Measurements from ENCODE around the gene ZCCHC14. TPM values are rescaled to one million over a fixed set of nuclear protein-coding genes. Genes with fewer than 3 reads are reported as not detected.

The ZCCHC14 gene
- total RNA-seq, 2 experiments from 2014 or later, result 16.4 to 18.3 TPM

- Histone ChIP-seq H3K27ac (ENCODE audit: low read depth in 1 of 2, low read length in 2 of 2) (no peak overlapping the region), H3K36me3 (ENCODE audit: insufficient read depth, low read length) (no peaks in the 10 kb centered on the region), H3K27me3 (ENCODE audit: control insufficient read depth in 1 of 2, insufficient read depth in 2 of 2, low read length in 2 of 2) (peaks cover 0 to 3% of the 10 kb centered on the region in 2 experiments), H3K9me3 (ENCODE audit: control insufficient read depth in 1 of 2, insufficient read depth in 1 of 2, low read length in 2 of 2) (no peaks in the 10 kb centered on the region), H3K4me3 (ENCODE audit: low read length) (no peak overlapping the region), H3K4me1 (ENCODE audit: insufficient read depth, low read length) (peaks cover 35% of the 10 kb centered on the region)
- TF ChIP-seq, protein P1, sequence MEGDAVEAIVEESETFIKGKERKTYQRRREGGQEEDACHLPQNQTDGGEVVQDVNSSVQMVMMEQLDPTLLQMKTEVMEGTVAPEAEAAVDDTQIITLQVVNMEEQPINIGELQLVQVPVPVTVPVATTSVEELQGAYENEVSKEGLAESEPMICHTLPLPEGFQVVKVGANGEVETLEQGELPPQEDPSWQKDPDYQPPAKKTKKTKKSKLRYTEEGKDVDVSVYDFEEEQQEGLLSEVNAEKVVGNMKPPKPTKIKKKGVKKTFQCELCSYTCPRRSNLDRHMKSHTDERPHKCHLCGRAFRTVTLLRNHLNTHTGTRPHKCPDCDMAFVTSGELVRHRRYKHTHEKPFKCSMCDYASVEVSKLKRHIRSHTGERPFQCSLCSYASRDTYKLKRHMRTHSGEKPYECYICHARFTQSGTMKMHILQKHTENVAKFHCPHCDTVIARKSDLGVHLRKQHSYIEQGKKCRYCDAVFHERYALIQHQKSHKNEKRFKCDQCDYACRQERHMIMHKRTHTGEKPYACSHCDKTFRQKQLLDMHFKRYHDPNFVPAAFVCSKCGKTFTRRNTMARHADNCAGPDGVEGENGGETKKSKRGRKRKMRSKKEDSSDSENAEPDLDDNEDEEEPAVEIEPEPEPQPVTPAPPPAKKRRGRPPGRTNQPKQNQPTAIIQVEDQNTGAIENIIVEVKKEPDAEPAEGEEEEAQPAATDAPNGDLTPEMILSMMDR (IDR thresholded peaks at IDR 0.05), result no peak
- no peak for ATAC-seq (ENCODE audit: poor library complexity)
- peak overlapping the region; percentile 65 for H3K4me3 Mint-ChIP-seq
- ChIA-PET CTCF (no interaction called here), POLR2A (interaction anchor here (0.5 kb wide), 1 partner anchor 96 kb away, joined by 3 read pairs; no protein-coding TSS in a partner anchor)
- H3K27me3 Mint-ChIP-seq, result no peaks in the 10 kb centered on the region
- peaks cover 10% of the 10 kb centered on the region for H3K36me3 Mint-ChIP-seq (ENCODE audit: low read depth)
- no peak overlapping the region for H3K27ac Mint-ChIP-seq
- DNase-seq, result no peak
- intact Hi-C loops (cut with DNase I, micrococcal nuclease), result loop anchor here in 1 of 2 experiments (2.0 kb wide), 1 partner anchor 267 kb away; no protein-coding TSS in a partner anchor
- H3K9me3 Mint-ChIP-seq, result no peaks in the 10 kb centered on the region
- peaks cover 23% of the 10 kb centered on the region for H3K4me1 Mint-ChIP-seq (ENCODE audit: low read depth)
These were observed 3.0 kb upstream of the ZCCHC14 start for GRCh38 chr16:87495578-87496446.

DNA sequence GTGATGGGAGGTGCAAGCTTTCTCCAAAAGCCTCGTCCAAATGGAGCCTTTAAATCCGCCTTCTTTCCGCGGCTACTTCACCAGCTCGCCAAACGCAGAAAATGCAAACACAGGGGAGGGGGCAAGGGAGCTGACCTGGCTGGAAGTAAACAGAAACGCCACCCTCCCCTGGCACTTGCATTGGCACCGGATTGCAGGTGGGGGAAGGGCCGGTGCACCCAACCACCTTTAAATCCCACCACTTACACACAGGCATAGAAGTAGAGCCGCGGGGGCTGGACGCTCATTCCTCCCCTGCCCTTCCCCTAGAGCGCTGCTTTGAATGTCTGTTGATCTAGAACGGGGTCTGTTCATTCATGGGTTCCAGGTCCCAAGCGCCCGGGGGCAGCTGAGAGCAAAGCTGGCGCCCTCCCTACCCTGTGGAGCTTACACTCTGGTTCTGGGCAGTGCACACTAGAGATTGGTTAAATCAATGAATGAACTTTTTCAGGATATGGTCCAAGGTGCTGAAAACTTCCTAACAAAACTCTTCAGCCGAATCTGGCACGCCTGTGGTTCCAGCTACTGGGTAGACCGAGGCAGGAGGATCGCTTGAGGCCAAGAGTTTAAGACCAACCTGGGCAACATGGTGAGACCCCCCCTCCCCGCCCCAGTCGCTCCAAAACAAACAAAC is 920 bp upstream of the ZCCHC14 start:
- no peak overlapping the region for H3K27ac ChIP-seq (ENCODE audit: low read depth in 1 of 2, low read length in 2 of 2)
- TF ChIP-seq, protein P1 (IDR thresholded peaks at IDR 0.05), result no peak
- peaks cover 0 to 3% of the 10 kb centered on the region in 2 experiments for H3K27me3 ChIP-seq (ENCODE audit: control insufficient read depth in 1 of 2, insufficient read depth in 2 of 2, low read length in 2 of 2)
- ATAC-seq (ENCODE audit: poor library complexity) (no peak), DNase-seq (peak in 2 of 14 experiments; percentile 11 to 42)
- ChIA-PET CTCF (no interaction called here), POLR2A (interaction anchor here (1.3 kb wide), 2 partner anchors 29 to 110 kb away, joined by 3 to 4 read pairs; partner anchors contain the start of gene FBXO31)
- Mint-ChIP-seq H3K27me3 (no peaks in the 10 kb centered on the region), H3K9me3 (no peaks in the 10 kb centered on the region), H3K27ac (peak overlapping the region; percentile 81), H3K36me3 (ENCODE audit: low read depth) (peaks cover 19% of the 10 kb centered on the region), H3K4me3 (peak overlapping the region; percentile 94), H3K4me1 (ENCODE audit: low read depth) (peaks cover 44% of the 10 kb centered on the region)
- peak overlapping the region; percentile 61 for H3K4me3 ChIP-seq (ENCODE audit: low read length)
- intact Hi-C loops (cut with DNase I, micrococcal nuclease), result loop anchor here (1.0 to 5.0 kb wide), 5 partner anchors 101 to 459 kb away; partner anchors contain the start of genes MAP1LC3B (in 2 of the 2), BANP (in 1 of the 2) and C16orf95 (in 1 of the 2)
- peaks cover 50% of the 10 kb centered on the region for H3K4me1 ChIP-seq (ENCODE audit: insufficient read depth, low read length)
- H3K36me3 ChIP-seq (ENCODE audit: insufficient read depth, low read length), result no peaks in the 10 kb centered on the region
- no peaks in the 10 kb centered on the region for H3K9me3 ChIP-seq (ENCODE audit: control insufficient read depth in 1 of 2, insufficient read depth in 1 of 2, low read length in 2 of 2)

GRCh38 chr16:87492291-87492630 is 563 bp downstream of the ZCCHC14 start:
- Histone ChIP-seq H3K4me1 (ENCODE audit: insufficient read depth, low read length) (peaks cover 59% of the 10 kb centered on the region), H3K36me3 (ENCODE audit: insufficient read depth, low read length) (no peaks in the 10 kb centered on the region), H3K9me3 (ENCODE audit: control insufficient read depth in 1 of 2, insufficient read depth in 1 of 2, low read length in 2 of 2) (no peaks in the 10 kb centered on the region), H3K4me3 (ENCODE audit: low read length) (no peak overlapping the region), H3K27ac (ENCODE audit: low read depth in 1 of 2, low read length in 2 of 2) (no peak overlapping the region), H3K27me3 (ENCODE audit: control insufficient read depth in 1 of 2, insufficient read depth in 2 of 2, low read length in 2 of 2) (peaks cover 0 to 3% of the 10 kb centered on the region in 2 experiments)
- H3K9me3 Mint-ChIP-seq, result no peaks in the 10 kb centered on the region
- ATAC-seq (ENCODE audit: poor library complexity) (no peak), DNase-seq (no peak)
- ChIA-PET POLR2A (interaction anchor here (4.2 kb wide), 1 partner anchor 28 kb away, joined by 18 read pairs; no protein-coding TSS in a partner anchor), CTCF (no interaction called here)
- intact Hi-C loops (cut with DNase I, micrococcal nuclease), result loop anchor here (5.0 kb wide), 3 partner anchors 100 to 460 kb away; partner anchors contain the start of genes BANP (in 1 of the 2), C16orf95 (in 1 of the 2) and MAP1LC3B (in 1 of the 2)
- no peaks in the 10 kb centered on the region for H3K27me3 Mint-ChIP-seq
- H3K27ac Mint-ChIP-seq, result no peak overlapping the region
- H3K4me1 Mint-ChIP-seq (ENCODE audit: low read depth), result peaks cover 52% of the 10 kb centered on the region
- no peak overlapping the region for H3K4me3 Mint-ChIP-seq
- H3K36me3 Mint-ChIP-seq (ENCODE audit: low read depth), result peaks cover 19% of the 10 kb centered on the region
- TF ChIP-seq, protein P1 (IDR thresholded peaks at IDR 0.05), result no peak

Measured in CD4-positive, alpha-beta T cell (primary cell).